GM21737 (cell line): ENCODE results near the gene ASIC2.

ENCODE experiments used
- ATAC-seq: cut with Tn5 transposase; IDR thresholded peaks from one replicate; pipeline ENCODE4 v1.9.1; 2021; ENCODE audit warnings: mild to moderate bottlenecking, moderate library complexity; ENCODE audit not compliant: unreplicated experiment

ASIC2 gene

GRCh38 chr17:33166472-33166871 is 126.6 kb downstream of the ASIC2 start:
- no peak for ATAC-seq

- no peak for ATAC-seq
Measured at GRCh38 chr17:33164169-33164881, 128.8 kb downstream of the ASIC2 start.

- no peak for ATAC-seq
Measured at GRCh38 chr17:33163533-33164168, 129.4 kb downstream of the ASIC2 start.

GRCh38 chr17:33154869-33155455 is 138.1 kb downstream of the ASIC2 start:
- no peak for ATAC-seq

DNA sequence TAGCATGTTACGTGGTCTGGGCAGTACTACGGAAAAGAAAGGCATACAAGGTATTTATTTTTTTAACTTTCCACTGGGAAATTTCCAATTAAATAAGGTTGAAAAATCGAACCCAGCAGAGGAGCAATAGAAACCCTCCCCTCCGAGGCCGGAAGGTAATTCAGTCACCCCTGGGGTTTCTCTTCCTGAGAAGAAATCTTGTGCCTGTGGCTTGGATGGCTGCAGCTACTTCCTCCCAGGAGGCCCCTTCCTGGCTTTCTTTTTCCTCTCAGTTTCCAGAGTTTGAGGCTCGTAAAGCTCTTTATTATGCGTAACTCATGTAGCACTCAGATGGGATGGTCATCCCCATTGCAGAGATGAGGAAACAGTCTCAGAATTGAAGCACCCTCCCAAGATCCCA is 140.3 kb downstream of the ASIC2 start:
- ATAC-seq = no peak

GRCh38 chr17:33151565-33151964 is 141.5 kb downstream of the ASIC2 start:
- ATAC-seq = no peak

GRCh38 chr17:33145941-33146340 is 147.2 kb downstream of the ASIC2 start:
- no peak for ATAC-seq

DNA sequence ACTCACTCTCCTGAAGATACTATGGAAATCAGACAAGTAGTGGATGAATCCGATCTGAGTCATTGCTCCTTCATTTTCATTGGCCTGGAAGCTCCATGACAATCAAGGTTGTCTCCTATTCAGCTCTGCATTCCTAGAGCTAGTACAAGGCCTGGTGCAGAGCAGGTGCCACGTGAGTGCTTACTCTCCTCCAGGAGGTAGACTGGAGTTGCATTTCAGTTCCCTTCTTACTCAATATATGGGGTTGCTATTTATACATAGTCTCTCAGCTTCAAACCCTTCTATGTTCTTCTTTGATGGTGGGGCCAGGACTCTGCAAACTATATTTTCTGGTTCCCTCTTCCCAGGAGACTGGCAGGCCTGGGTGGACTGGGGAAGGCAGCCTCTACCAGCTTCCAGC is 148.3 kb downstream of the ASIC2 start:
- no peak for ATAC-seq

DNA sequence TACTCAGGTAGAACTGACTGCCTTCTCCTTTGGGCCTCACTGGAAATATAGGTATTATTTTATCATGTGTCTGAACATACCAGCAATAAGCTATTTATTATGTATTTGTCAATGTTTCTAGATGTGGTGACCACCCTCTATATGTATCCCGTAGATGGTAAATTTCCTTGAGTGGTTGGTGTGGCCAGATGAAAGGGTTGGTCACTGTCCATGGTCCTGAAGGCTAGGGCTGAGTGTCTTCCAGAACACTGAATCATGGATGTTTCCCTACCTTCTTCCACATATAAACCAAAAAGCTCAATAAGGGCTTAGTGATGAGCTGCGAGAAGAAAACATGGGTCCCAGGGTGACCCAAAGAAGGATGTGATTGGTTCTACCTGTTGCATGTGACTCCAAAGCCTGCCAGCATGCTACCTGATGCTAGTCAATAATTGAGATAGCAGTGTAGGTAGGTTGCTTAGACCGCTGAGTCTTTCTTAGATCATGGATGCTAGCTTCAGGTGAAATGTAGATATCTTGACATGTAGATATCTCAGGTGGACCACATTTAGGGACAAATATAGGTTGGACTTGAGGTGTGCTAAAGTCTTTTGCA is 150.3 kb downstream of the ASIC2 start:
- no peak for ATAC-seq

DNA sequence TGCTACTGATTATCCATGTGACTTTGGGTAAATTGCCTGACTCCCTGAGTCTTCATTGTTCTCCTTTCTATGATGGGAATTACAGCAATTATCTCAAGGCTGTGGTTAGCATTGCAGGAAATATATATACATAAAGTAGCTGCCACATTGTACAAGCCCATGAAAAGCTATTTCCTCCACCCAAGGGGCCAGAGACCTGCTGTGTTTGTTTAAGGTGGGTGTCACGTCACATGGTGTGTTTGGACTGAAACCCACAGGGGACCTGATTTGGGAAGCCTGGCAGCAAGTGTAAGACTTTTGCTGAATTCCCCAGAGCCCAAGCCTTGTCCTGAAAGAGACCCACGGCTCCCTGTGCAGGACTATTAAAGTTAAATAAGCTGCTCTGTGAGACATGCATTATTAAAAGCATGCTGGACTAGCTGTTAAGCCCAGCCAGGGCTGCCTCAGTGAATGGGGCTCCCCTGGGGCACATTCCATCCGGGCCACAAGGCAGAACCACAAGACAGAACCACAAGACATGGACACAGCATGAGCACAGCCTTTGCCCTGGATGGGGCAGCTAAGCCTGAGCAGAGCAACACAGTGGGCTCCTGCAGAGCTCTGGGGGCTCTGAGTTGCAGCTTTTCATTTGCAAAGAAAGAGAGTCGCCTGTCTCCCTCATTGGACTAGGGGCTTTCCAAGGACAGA is 152.5 kb downstream of the ASIC2 start:
- no peak for ATAC-seq

GRCh38 chr17:33138627-33139026 is 154.5 kb downstream of the ASIC2 start:
- no peak for ATAC-seq

DNA sequence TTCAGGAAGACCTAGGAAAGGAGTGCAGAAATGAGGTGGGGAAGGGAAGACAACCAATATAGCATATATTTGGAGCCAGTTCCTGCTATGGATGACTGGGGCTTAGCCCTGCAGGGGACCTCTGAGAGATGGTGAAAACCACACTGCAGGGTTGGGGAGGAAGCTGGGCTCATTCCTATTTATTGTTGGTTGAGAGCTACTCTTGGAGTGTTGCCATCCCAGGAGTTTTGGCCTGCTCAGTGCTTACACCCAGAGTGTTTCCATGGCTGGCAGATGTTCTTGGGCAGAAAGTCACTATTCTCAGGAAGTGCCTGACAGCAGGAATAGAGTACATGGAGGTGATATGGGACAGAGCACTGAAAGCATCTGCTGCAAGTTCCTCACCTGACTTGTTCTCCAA is 155.7 kb downstream of the ASIC2 start:
- ATAC-seq = no peak

- ATAC-seq = no peak
Measured at GRCh38 chr17:33135691-33136090, 157.4 kb downstream of the ASIC2 start.

- no peak for ATAC-seq
Measured at GRCh38 chr17:33131620-33132019, 161.5 kb downstream of the ASIC2 start.

- no peak for ATAC-seq
Measured at GRCh38 chr17:33127706-33128105, 165.4 kb downstream of the ASIC2 start.

DNA sequence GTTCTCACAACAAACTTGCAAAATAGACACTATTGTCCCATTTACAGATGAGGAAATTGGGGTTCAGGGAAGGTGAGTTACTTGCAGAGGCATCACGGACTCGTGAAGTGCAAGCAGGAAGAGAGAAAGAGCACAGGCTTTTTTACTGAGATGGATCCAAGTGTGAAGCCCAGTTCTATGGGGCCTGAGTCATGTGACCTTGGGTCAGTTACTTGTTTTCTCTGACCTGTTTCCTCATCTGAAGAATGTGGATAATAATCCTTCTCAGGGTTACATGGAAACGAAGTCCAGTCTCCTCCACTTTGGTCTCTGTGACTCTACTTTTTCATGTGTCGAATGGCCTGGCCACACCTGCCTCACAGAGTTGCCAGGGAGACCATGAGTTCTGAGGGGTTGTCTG is 167.0 kb downstream of the ASIC2 start:
- ATAC-seq = no peak

- ATAC-seq = no peak
Measured at GRCh38 chr17:33125552-33125950, 167.5 kb downstream of the ASIC2 start.

DNA sequence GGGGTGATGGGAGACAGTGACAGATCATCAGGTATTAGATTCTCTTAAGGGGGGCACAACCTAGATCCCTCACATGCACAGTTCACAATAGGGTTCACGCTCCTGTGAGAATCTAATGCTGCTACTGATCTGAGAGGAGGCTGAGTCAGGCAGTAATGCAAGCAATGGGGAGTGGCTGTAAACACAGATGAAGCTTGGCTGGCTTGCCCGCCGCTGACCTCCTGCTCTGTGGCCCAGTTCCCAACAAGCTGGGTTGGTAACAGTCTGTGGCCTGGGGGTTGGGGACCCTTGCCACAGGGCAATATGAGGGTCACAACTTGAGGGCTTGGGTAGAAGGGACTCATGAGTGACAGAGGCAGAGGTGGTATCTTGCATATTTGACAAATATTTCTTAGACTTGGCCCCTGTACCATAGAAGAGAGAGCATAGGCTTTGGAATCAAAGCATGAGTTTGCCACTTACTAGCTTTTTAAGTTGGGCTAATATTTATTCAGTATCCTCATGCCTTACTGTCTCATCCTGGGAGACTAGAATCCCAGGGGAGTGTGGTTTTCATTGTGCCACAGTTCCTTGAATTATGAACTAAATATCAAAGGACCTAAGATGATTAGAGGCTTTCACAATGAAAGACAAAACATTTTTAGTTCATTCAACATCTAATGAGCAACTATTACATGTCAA is 168.1 kb downstream of the ASIC2 start:
- ATAC-seq = no peak

DNA sequence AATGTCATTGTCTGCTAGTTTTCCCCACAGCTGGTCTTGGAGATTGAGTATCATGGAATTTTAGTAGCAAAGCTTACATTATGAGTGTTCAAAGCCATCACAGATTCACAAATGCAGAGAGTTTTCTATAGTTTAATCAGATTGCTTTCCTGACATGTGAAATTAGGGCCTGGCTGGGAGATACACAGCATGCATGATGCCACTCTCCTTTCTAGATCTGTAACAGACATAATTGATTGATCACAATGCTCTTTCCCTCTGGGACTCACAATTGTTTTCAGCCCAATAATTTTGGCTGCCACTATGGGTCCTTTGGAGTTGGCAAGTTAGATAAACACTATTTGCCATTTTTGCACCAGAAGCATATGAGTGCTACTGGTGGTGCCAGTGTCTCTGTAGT is 168.9 kb downstream of the ASIC2 start:
- no peak for ATAC-seq

DNA sequence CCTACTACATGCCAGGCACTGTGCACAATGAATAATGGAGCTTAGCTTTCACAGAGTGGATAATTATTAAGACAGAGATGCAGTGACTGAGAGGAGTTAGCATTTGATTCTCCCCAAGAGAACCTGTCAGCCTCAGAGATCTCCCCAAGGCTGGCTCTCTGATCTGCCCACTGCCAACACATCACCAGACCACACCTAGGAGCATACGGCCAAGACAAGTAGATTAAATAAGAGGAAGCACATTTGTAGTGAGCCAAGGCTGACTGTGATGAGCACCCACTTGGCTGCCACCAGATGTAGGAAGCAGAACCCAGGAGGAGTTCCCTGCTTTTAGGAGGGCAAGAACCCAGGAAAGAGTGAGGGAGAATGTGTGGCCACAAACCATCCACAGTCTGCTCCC is 171.3 kb downstream of the ASIC2 start:
- ATAC-seq = no peak

- ATAC-seq = no peak
Measured at GRCh38 chr17:33121272-33121671, 171.8 kb downstream of the ASIC2 start.
